OCI-LY7 (cell line): ENCODE data around the gene ST8SIA2. TPM values are rescaled to one million over a fixed set of nuclear protein-coding genes. Genes with fewer than 3 reads are reported as not detected.

ENCODE experiments used
- BruUV-seq: library from RNA; stranded (reverse); fragments of 400-500 nt; replicated peaks from 2 replicates; lab custom pipeline; 2021; lab: Mats Ljungman, UMichigan
- CTCF ChIA-PET: fragments of 300-600 bp; sonication (Branson Sonifier 250); formaldehyde crosslinking; loops from one replicate; lab custom pipeline; 2022; ENCODE audit warnings: antibody characterized with exemption; ENCODE audit not compliant: unreplicated experiment; lab: Charles Lee
- POLR2A ChIA-PET: fragments of 300-600 bp; sonication (Branson Sonifier 250); formaldehyde crosslinking; loops from one replicate; lab custom pipeline; 2022; ENCODE audit warnings: antibody characterized with exemption; lab: Charles Lee
- DNase-seq: peaks from one replicate; pipeline ENCODE4 v3.0.0-alpha.2; 2015; ENCODE audit warnings: low spot score
- H2AFZ ChIP-seq: fragments of 200-600 bp; sonication (generic), shearing (Covaris generic); 2 replicates; pipeline ENCODE4 v1.6.1; 2014; ENCODE audit warnings: mild to moderate bottlenecking, antibody characterized with exemption, low read length, moderate library complexity
- H3K27ac ChIP-seq: fragments of 200-600 bp; sonication (generic); 2 replicates; pipeline ENCODE4 v1.5.1; 2014; ENCODE audit warnings: mixed run types, low read depth, mild to moderate bottlenecking, moderate library complexity, low read length, inconsistent platforms; ENCODE audit not compliant: poor library complexity, severe bottlenecking
- H3K36me3 ChIP-seq: fragments of 200-600 bp; sonication (generic); 2 replicates; pipeline ENCODE4 v1.6.1; 2014; ENCODE audit warnings: mild to moderate bottlenecking, antibody characterized with exemption, low read length, moderate library complexity, mixed read lengths; ENCODE audit not compliant: insufficient read depth
- H3K4me1 ChIP-seq: fragments of 200-600 bp; sonication (generic); 2 replicates; pipeline ENCODE4 v1.5.1; 2014; ENCODE audit warnings: mild to moderate bottlenecking, low read length; ENCODE audit not compliant: insufficient read depth, poor library complexity, severe bottlenecking
- H3K4me2 ChIP-seq: fragments of 200-600 bp; sonication (generic); 2 replicates; pipeline ENCODE4 v1.6.1; 2014; ENCODE audit warnings: mild to moderate bottlenecking, low read length
- H3K4me3 ChIP-seq: fragments of 200-600 bp; sonication (generic); 2 replicates; pipeline ENCODE4 v1.5.1; 2014; ENCODE audit warnings: mild to moderate bottlenecking, low read depth, low read length; ENCODE audit not compliant: poor library complexity, severe bottlenecking
- H3K79me2 ChIP-seq: fragments of 200-600 bp; sonication (generic); 2 replicates; pipeline ENCODE4 v1.6.1; 2016; ENCODE audit warnings: low read depth, mild to moderate bottlenecking, low read length, moderate library complexity, mixed read lengths; ENCODE audit not compliant: insufficient read depth
- H3K9me2 ChIP-seq: fragments of 200-600 bp; sonication (generic); 2 replicates; pipeline ENCODE4 v1.6.1; 2016; ENCODE audit warnings: mild to moderate bottlenecking, low read length, mixed read lengths; ENCODE audit not compliant: insufficient read depth
- H3K9me3 ChIP-seq: fragments of 200-600 bp; sonication (generic); 2 replicates; pipeline ENCODE4 v1.6.1; 2014; ENCODE audit warnings: mild to moderate bottlenecking, mixed run types, low read length, mixed read lengths
- H4K20me1 ChIP-seq: fragments of 200-600 bp; sonication (generic); 2 replicates; pipeline ENCODE4 v1.6.1; 2014; ENCODE audit warnings: mild to moderate bottlenecking, antibody characterized with exemption, low read length, moderate library complexity, mixed read lengths; ENCODE audit not compliant: insufficient read depth
- CTCF ChIP-seq: fragments of 200-600 bp; sonication (generic); conservative IDR thresholded peaks from 2 replicates; pipeline ENCODE4 v1.5.1; 2014; ENCODE audit warnings: mild to moderate bottlenecking, antibody characterized with exemption, low read length, moderate library complexity, mixed read lengths
- EZH2phosphoT487 ChIP-seq: fragments of 200-600 bp; sonication (generic); IDR thresholded peaks from 2 replicates; pipeline ENCODE4 v1.6.1; 2018; ENCODE audit warnings: low read depth, borderline replicate concordance, mild to moderate bottlenecking, mixed run types, antibody characterized with exemption, low read length, moderate library complexity, mixed read lengths
- intact Hi-C: fragments of 100-400 bp; cut with micrococcal nuclease; formaldehyde crosslinking; loops from one replicate; pipeline ENCODE4 v1.10.0; 2022; ENCODE audit not compliant: unreplicated experiment
- total RNA-seq, 2 experiments: library from RNA; depleted of rRNA in 1 of 2; stranded (reverse); fragments of >200 nt in 1 of 2; shearing (Covaris generic) in 1 of 2; gene quantifications; 2 replicates each; pipeline ENCODE4 v1.2.3, GENCODE V29; 2014 to 2022

The ST8SIA2 gene
- total RNA-seq, 2 experiments from 2014 or later = not detected

GRCh38 chr15:92425578-92426225 lies 32.0 kb downstream of the ST8SIA2 start:
- TF ChIP-seq EZH2phosphoT487 (no peak), CTCF (0 out of 2 replicates have a peak, but pooled peaks have one; percentile 23)
- POLR2A ChIA-PET = no interaction called here
- Histone ChIP-seq H3K79me2 (no peaks in the 10 kb centered on the region), H3K9me2 (no peaks in the 10 kb centered on the region), H3K4me2 (no peak overlapping the region), H3K36me3 (no peaks in the 10 kb centered on the region), H3K27ac (no peak overlapping the region), H2AFZ (no peak overlapping the region), H4K20me1 (no peaks in the 10 kb centered on the region), H3K4me3 (no peak overlapping the region), H3K9me3 (no peaks in the 10 kb centered on the region), H3K4me1 (no peaks in the 10 kb centered on the region)
- no TSS peak for BruUV-seq
- DNase-seq = no peak
- intact Hi-C loops = no loop called here
- CTCF ChIA-PET = no interaction called here

- ChIA-PET CTCF (no interaction called here), POLR2A (no interaction called here)
- no peak overlapping the region for H2AFZ ChIP-seq
- BruUV-seq = no TSS peak
- H3K27ac ChIP-seq = no peak overlapping the region
- H3K36me3 ChIP-seq = no peaks in the 10 kb centered on the region
- no peaks in the 10 kb centered on the region for H3K9me3 ChIP-seq
- intact Hi-C loops = no loop called here
- no peak for DNase-seq
- no peak overlapping the region for H3K4me3 ChIP-seq
- TF ChIP-seq EZH2phosphoT487 (no peak), CTCF (no peak)
- no peaks in the 10 kb centered on the region for H3K4me1 ChIP-seq
- no peak overlapping the region for H3K4me2 ChIP-seq
- H3K9me2 ChIP-seq = no peaks in the 10 kb centered on the region
- H4K20me1 ChIP-seq = no peaks in the 10 kb centered on the region
- H3K79me2 ChIP-seq = no peaks in the 10 kb centered on the region
These were observed 35.8 kb downstream of the ST8SIA2 start for GRCh38 chr15:92429378-92430068.

GRCh38 chr15:92430069-92430440 lies 36.4 kb downstream of the ST8SIA2 start:
- Histone ChIP-seq H3K4me1 (no peaks in the 10 kb centered on the region), H3K36me3 (no peaks in the 10 kb centered on the region), H3K9me3 (no peaks in the 10 kb centered on the region), H3K4me3 (no peak overlapping the region), H3K27ac (no peak overlapping the region), H3K4me2 (no peak overlapping the region), H4K20me1 (no peaks in the 10 kb centered on the region), H2AFZ (no peak overlapping the region), H3K9me2 (no peaks in the 10 kb centered on the region), H3K79me2 (no peaks in the 10 kb centered on the region)
- DNase-seq = no peak
- BruUV-seq = no TSS peak
- intact Hi-C loops = no loop called here
- TF ChIP-seq CTCF (no peak), EZH2phosphoT487 (no peak)
- ChIA-PET POLR2A (no interaction called here), CTCF (no interaction called here)
